GM04504 (cell line): ENCODE measurements around the gene OASL.
"Not testable (repeated sequence)": the region's sequence is repeated elsewhere in the genome, so short reads cannot be mapped to it uniquely, and the experiment has no call there.

Experiments
- DNase-seq: peaks from one replicate; pipeline ENCODE4 v3.0.0-alpha.2; 2012; ENCODE audit warnings: low read depth

OASL gene

GRCh38 chr12:121038861-121039668 is at the start of gene OASL:
Gene OASL, minus strand, starts transcription at chr12:121039246. Its CDS starts 275 bp downstream, at chr12:121038971.
- DNase-seq = peak; percentile 43

GRCh38 chr12:121088195-121088585 is 49.1 kb upstream of the OASL start:
- DNase-seq = no peak

GRCh38 chr12:121087467-121088194 is 48.6 kb upstream of the OASL start:
- DNase-seq = no peak

GRCh38 chr12:121086781-121087295 is 47.8 kb upstream of the OASL start:
- DNase-seq = no peak

- DNase-seq = no peak
Measured at GRCh38 chr12:121085506-121086353, 46.7 kb upstream of the OASL start.

DNA sequence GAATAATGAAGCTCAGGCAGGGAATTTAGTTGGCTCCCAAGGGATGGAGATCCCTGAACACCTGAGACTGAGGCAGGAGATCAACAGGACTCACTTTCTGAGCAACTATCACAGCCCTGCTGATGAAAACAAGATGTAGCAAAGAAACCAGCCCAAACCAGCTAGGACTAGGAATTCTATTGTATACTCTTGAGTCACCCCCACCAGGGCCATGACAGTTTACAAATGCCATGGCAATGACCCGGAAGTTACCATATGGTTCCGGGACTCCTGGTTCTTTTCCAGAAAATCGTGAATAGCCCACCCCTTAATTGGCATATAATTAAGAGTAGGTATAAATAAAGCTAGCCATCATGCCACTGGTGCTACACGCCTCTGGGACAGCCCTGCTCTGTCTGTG is 46.0 kb upstream of the OASL start:
- no peak for DNase-seq

DNA sequence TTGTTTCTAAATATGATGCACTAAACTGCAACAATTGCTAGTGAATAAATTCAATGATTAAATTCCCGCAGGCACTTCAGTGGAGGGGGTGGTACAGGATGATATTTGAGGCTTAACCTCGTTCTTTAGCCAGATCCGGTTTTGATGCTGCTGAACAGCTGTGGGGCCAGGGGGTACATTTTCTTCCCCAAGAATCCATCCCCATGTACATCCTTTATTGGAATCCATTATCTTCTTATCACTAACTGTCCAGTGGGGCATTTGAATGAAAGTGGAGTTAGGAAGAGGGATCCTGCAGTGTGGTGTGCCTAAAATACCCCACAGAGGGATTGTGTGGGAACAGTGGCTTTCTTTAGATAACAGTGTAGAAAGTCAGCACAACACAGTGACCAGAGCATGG is 45.2 kb upstream of the OASL start:
- DNase-seq = no peak

DNA sequence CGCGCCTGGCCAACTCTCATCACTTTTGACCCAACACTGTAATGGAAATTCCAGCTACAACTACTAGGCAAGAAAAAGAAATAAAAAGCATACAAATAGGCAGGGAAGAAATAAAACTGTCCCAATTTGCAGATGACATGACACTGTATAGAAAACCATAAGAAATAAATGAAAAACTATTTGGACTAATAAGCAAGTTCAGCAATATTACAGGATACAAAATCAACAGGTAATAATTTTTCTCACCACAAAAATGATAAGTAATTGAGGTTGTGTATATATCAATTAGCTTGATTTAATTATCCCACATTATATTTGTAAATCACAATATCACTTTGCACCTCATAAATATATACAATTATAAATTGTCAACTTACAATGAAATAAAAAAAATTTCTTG is 41.9 kb upstream of the OASL start:
- no peak for DNase-seq

DNA sequence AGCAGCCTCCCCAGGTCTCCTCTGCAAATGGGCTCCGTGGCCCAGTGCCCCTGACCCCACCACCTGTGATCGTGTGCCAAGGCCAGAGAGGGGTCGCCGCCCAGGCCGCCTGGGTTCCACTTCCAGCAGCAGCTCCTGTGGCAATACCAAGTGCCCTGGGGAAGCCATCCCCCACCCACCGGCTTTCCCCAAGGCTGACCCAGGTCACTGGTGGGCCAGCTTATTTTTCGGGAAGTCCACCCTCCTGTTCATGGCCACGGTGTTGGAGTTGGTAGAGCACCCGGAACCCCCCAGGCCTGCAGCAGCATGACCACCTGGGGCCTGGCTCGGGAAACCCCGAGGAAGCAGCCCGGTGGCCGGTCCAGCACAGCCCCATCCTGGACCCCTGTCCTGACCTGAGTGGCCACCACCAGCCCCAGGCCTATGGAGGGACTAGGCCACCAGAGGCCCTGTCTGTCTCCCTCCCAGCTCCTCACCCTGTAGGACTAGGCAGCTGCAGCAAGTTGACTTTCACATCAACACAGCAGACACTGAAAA is 40.8 kb upstream of the OASL start:
- DNase-seq = no peak

DNA sequence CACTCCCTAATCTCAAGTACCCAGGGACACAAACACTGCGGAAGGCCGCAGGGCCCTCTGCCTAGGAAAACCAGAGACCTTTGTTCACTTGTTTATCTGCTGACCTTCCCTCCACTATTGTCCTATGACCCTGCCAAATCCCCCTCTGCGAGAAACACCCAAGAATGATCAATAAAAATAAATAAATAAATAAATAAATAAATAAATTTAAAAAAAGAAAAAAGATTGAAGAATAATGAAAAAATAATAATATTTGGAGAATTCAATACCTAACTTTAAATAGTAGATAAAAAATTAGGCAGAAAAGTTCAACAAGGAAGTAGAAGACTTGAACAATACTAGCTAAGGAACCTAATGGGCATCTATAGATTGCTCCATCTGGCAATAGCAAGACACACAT is 38.4 kb upstream of the OASL start:
- DNase-seq = not testable (repeated sequence)

DNA sequence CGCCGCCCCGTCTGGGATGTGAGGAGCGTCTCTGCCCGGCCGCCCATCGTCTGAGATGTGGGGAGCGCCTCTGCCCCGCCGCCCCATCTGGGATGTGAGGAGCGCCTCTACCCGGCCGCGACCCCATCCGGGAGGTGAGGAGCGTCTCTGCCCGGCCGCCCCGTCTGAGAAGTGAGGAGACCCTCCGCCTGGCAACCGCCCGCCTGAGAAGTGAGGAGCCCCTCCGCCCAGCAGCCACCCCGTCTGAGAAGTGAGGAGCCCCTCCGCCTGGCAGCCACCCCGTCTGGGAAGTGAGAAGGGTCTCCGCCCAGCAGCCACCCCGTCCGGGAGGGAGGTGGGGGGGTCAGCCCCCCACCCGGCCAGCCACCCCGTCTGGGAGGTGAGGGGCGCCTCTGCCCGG is 36.9 kb upstream of the OASL start:
- DNase-seq = not testable (repeated sequence)

- DNase-seq = no peak
Measured at GRCh38 chr12:121072147-121072546, 33.1 kb upstream of the OASL start.

DNA sequence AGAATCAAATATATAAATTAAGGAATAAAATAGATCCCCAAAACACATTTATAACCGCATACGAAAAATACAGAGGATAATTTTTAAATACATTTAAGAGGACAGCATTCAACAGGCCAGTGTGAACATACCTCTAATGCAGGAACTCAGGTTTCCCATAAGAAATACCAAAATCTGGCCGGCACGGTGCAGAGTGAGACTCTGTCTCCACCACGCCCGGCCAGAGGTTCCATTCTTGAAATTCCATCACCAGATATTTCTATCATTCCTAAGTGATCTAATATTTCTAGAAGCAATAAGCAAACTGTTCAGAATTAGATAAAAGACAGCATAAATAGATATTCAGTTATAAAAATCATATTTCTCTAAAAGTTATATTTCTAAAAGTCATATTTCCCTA is 30.2 kb upstream of the OASL start:
- no peak for DNase-seq

- no peak for DNase-seq
Measured at GRCh38 chr12:121065345-121065744, 26.3 kb upstream of the OASL start.

DNA sequence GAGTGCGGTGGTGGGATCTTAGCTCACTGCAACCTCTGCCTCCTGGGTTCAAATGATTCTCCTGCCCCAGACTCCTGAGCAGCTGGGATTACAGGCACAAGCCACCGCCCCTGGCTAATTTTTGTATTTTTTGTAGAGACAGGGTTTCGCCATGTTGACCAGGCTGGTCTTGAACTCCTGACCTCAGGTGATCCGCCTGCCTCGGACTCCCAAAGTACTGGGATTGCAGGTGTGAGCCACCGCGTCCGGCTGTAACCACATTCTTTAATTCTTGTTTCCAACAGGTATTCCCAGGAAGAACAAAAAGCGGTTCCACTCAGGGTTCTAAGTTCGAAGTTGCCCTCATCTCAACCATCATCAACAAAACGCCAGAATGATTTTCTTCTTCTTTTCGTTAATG is 25.5 kb upstream of the OASL start:
- DNase-seq = not testable (repeated sequence)

- no peak for DNase-seq
Measured at GRCh38 chr12:121064116-121064515, 25.1 kb upstream of the OASL start.

DNA sequence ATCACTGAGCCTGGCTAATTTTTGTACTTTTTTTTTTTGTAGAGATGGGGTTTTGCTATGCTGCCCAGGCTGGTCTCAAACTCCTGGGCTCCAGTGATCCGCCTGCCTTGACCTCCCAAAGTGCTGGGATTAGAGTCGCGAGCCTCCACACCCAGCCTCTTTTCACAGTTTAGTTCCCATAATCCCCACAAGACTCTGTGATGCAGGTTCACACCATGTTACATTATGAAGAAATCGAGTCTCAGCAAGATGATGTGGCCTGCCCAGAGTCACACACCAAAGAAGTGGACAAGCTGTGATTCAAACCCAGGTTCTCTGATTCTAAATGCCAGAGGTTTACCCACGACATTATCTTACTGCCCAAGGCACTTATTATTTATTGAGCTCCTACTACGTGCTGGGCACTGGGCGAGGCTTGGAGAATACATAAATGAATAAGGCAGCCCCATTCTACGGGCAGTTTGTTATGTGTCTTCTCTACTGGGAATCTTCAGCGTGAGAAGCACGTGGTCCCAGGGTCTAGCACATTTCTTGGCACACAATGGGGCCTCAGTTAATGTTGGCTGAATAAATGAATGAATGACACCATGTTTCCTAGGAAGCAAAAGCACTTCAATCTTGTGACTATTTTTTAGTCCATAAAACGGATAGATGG is 23.5 kb upstream of the OASL start:
- DNase-seq = no peak

DNA sequence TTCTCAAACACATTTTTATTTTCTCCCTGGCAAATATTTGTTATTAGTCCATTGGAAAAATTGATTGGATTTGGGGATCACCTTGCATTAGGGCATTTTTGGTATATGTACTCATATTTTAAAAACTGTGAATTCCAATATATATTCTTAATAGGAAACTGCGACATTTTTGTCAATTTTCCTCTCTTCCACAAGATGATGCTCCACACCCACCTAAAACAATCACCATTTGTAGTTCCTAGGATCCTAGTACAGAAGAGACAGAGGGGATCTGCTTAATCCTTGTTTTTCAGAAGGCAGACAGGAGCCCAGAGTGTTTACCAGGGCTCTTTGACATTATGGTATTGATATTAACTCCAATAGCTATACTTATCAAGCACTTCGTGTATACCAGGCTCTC is 22.8 kb upstream of the OASL start:
- DNase-seq = no peak

GRCh38 chr12:121060149-121061001 is 21.3 kb upstream of the OASL start:
- peak; percentile 26 for DNase-seq

- no peak for DNase-seq
Measured at GRCh38 chr12:121059031-121059898, 20.2 kb upstream of the OASL start.
